NCI-H1694 (cell line): ENCODE results near the gene TRMT2A.
"Not testable (repeated sequence)": the region's sequence is repeated elsewhere in the genome, so short reads cannot be mapped to it uniquely, and the experiment has no call there.

Experiments
- DNase-seq: peaks from one replicate; lab custom pipeline; 2025; lab: John Stamatoyannopoulos, UW

The TRMT2A gene

GRCh38 chr22:20086101-20086599, 30.9 kb downstream of the TRMT2A start:
- DNase-seq = no peak

GRCh38 chr22:20085651-20086050, 31.4 kb downstream of the TRMT2A start:
- DNase-seq = no peak

DNA sequence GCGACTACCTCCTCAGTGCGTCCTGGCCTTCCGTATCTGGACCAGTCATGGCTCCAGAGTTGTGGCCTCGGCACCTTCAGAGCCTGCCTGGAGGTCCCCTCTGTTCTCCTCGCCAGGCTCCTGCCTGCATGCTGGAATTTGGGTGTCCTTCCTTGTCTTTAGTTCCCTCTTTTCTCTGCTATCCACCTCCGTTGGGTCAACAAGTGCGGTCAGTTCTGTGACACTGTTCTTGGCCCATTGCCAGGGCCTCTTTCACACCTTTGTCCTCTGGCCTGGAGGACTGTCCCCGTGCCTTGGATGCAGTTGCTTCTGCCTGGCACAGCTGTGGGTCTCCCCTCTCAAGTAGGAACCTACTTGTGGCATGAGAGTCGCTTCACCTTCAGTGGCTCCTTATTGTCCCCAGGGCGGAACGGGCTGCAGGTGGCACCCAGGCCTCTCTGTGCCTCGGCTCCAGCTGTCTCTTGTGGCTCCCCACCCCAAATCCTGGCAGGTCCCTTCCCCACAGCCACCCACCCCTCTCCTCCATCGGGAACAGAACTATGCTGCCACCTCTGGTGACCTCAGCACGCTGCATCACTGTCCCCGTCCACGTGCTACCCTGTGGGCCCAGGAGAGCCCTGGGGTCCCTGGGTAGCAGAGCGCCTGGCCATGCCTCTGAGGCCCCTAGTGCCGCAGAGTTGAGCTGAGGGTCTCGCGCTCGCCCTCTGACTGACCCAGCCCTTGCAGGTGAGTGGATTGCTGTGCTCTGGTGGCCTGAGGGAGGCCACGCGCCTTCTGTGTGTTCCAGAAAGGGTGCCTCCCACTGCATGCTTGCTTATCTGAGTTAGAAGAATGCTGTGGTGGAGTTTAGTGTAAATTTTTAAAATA, 32.2 kb downstream of the TRMT2A start:
- peak; percentile 31 for DNase-seq

- DNase-seq = no peak
Observed at GRCh38 chr22:20083891-20084546, 33.0 kb downstream of the TRMT2A start.

DNA sequence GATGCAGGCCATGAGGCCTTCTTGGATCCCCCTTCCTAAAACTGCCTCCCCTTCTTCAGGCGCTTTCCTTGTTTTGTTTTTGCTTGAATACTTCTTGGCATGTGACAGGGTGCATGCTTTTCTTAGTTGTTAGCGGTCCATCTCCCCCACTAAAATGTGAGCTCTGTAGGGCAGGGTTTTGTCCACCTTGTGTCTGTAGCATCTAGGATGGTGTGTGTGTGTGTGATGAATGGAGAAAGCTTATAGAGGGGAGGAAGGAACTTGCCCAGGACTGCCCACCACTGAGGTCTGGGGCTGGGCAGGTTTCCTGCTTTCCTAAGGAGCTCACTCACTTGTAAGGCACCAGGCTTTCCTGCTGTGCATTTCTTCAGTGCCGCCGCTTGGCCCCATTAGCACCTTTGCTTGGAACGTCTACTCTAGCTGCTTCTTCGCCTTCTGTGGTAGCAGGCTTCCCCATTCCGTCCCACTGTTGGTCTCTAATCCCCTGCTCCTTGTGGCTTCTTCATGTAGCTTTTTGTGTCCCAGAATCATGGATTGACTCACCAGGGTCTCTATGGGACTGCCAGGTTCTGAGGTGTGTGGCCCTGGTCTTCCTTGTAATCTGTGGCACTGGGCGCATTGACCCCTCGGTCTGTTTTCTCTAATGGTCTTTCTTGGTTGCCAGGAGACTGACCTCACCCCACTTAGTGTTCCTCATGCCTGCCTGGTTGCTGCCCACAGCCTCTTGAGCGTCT, 33.7 kb downstream of the TRMT2A start:
- DNase-seq = no peak

- no peak for DNase-seq
Observed at GRCh38 chr22:20080776-20081654, 36.0 kb downstream of the TRMT2A start.

- DNase-seq = peak; percentile 11
Observed at GRCh38 chr22:20080445-20080775, 36.6 kb downstream of the TRMT2A start.

DNA sequence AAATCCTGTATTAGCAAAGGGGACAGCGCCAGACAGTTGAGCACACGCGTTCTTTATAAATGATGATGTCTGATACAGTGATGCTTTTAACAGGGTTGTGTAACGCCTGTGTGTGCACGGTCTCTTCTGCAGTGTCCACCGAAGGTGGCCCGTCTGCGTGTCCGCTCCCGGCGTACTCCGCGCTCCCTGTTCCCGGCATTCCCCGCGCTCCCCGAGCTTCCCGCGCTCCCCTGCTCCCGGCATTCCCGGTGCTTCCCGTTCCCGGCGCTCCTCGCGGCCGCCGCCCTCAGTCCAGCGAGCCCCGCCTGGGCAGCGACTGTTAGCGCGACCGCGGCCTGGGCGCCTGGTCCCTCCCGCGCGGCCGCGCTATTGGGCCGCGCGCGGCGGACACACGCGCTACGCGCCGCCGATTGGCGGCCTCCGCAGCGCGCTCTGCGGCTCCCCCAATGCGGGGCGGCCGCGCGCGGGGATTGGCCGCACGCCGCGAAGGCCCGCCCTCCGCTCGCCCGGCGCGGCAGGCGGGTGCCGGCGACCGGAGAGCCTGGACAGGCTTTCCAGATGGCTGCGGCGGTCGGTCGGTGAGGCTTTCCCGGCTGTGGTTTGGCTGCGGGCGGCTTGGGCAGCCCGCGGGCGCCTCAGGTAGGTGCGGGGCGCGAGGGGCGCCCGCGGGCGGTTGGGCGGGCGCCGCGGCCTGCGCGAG, 37.1 kb downstream of the TRMT2A start, which contains the start of gene DGCR8:
TSS of gene DGCR8 (plus strand) at position 497 of the 700 bp plus-strand sequence. CDS start 5,723 bp downstream, outside the sequence.
- DNase-seq = peak; percentile 78

DNA sequence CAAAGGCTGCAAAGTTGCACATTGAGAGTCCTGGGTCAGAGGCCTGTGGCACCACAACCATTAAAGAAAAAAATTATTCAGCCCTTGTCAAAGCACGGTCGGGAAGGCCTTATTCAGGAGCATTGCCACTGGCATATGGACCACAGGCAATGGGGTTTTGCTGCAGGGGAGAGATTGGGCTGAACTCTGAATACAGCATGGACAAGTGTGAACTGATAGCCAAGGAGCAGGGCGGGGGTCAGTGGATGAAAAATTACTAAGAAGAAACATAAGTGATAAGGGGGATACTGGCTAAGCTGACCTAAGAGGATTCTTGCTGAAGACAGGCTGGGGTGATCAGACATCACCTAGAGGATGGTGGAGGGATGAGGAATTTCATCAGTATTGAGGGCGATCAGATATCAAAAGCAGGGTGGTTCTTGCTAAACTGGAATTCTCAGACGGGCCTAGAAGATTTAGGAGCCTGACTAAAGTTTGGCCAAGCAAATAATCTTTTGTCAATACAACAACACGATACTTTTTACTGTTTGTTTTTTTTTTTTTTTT, 40.3 kb downstream of the TRMT2A start:
- DNase-seq = no peak

- no peak for DNase-seq
Observed at GRCh38 chr22:20071524-20071972, 45.5 kb downstream of the TRMT2A start.

GRCh38 chr22:20069331-20070042, 47.5 kb downstream of the TRMT2A start:
- no peak for DNase-seq

DNA sequence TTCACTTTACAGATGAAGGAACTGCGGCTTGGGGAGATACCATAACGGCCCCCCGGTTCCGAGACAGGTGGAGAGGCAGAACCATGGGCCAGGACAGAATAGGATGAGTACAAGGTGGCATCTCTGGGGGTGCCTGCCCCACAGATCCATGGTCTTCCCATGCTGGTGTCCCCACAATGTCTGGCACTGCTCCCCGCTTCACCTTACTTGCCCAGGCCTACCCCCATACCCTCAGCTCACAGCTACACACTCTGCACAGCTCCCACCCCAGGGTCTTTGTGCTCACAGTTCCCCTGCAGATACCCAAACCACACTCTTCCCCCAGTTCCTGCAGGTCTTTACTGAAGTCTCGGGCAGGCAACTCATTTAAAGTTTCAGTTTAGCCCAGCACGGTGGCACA, 48.4 kb downstream of the TRMT2A start:
- DNase-seq = no peak

GRCh38 chr22:20067384-20067682, 49.7 kb downstream of the TRMT2A start:
- DNase-seq = not testable (repeated sequence)

DNA sequence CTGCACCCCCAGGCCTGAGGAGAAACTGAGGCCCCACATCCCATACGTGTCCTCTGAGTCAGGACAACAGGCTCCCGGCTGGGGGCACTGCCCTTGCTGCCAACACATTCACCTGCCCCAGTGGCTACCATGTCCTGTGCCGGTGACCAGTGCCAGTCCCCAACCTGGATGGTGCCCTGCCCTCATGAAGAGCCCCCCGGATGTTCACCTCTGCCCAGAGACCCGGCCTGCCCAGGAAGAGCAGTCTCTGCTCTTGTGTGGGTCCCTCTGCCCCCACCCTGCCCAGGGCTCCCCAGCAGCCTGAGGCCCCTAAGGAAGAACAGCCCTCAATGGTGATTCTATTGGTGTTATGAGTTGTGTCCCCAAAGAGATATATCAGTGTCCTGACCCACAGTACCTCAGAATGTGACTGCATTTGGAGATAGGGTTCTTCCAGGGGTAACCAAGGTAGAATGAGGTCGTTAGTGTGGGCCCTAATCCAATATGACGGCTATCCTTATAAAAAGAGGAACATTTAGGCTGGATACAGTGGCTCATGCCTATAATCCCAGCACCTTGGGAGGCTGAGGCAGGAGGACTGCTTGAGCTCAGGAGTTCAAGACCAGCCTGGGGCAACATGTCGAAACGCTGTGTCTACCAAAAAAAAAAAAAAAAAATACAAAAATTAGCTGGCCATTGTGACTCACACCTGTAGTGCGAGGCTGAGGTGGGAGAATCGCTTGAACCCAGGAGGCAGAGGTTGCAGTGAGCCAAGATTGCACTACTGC, 50.2 kb downstream of the TRMT2A start:
- DNase-seq = no peak

DNA sequence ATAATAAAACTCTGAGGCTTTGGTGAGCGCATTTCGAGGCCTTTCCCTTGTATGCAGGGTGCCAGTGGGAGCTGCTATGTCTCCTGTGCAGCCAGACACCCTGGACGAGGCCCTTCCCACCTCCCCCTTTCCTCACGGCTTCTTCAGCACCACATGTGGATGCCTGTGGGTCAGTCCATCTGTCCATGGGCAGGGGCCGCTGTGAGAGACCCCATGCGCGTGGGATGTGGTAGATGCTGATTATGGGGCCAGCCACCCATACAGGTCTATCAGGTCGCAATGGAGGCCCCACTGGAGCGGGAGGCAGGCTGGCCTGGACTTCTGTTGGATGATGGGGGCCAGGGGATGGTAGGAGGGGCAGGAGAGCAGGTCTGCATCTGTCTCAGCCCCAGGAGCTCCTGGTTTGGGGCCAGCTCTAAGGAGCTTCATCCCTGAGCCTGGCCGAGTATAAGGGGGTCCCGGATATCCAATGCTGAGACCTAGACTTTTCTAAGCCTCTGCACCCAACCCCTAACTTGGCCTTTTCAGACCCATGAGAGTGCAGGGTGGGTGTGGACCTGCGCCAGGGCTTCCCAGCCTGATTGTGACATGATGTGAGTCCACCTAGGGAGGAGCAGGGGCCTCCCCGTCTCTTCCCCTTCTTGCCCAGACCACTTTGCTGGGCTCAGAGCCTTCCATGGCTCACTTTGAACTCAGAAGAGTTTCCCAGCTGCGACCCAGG, 51.0 kb downstream of the TRMT2A start:
- no peak for DNase-seq

GRCh38 chr22:20064545-20065262, 52.3 kb downstream of the TRMT2A start:
- no peak for DNase-seq

DNA sequence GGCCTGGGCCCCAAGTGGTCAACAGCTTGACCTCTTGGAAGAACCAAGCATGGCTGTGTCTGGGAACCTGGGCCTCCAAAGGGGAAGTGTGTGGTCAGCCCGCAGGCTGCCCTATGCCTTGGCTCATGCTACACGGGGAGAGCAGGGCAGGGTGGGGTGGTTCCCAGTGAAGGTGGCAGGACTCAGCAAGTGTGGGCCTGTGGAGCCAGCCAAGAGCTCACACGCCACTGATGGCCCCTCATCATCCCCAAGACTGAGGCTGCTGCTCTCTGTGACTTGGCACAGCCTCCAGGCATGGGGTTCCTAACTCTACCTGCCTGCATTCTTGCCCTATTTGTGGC, 52.9 kb downstream of the TRMT2A start:
- no peak for DNase-seq
